SK-N-SH (cell line): Measurements from ENCODE around the gene TTC23. TPM values are rescaled to one million over a fixed set of nuclear protein-coding genes. Genes with fewer than 3 reads are reported as not detected.

ENCODE experiments used
- CTCF ChIA-PET: fragments of 300-600, 350-600 bp; formaldehyde crosslinking; extraction: SDS; loops from one replicate; lab custom pipeline; 2021; lab: Yijun Ruan, JAX
- POLR2A ChIA-PET: fragments of 350-600 bp; sonication (Branson Sonifier 250); formaldehyde crosslinking; extraction: SDS; loops from one replicate; lab custom pipeline; 2020; ENCODE audit warnings: antibody characterized with exemption, inconsistent platforms; lab: Yijun Ruan, JAX
- DNase-seq: peaks from one replicate; pipeline ENCODE4 v3.0.0; 2012
- H2AFZ ChIP-seq: fragments of 200-600 bp; sonication (generic); 2 replicates; pipeline ENCODE4 v1.8.1; 2016; ENCODE audit warnings: antibody characterized with exemption, mild to moderate bottlenecking, low read depth
- H3F3A ChIP-seq: fragments of 200-600 bp; sonication (generic); replicated peaks from 2 replicates; pipeline ENCODE3; 2016; ENCODE audit warnings: antibody characterized with exemption, mild to moderate bottlenecking; ENCODE audit not compliant: insufficient read depth
- H3K27ac ChIP-seq, 2 experiments: fragments of 200-500 bp in 1 of 2; fragments of 200-600 bp in 1 of 2; sonication (Bioruptor generic) in 1 of 2; sonication (generic), shearing (Covaris generic) in 1 of 2; 2 replicates each; pipeline versions ENCODE4 v1.5.1 to v1.6.1; 2014 to 2016; ENCODE audit warnings: low read depth in 2 of 2, inconsistent platforms in 1 of 2, low read length in 1 of 2, mild to moderate bottlenecking in 1 of 2, mixed read lengths in 1 of 2
- H3K27me3 ChIP-seq: fragments of 200-600 bp; sonication (generic), shearing (Covaris generic); 2 replicates; pipeline ENCODE4 v1.6.1; 2016; ENCODE audit warnings: mixed run types; ENCODE audit not compliant: insufficient read depth
- H3K36me3 ChIP-seq, 2 experiments: fragments of 200-500 bp in 1 of 2; fragments of 200-600 bp in 1 of 2; sonication (Bioruptor generic) in 1 of 2; sonication (generic) in 1 of 2; replicated peaks in 1 of 2; 2 replicates each; pipeline versions ENCODE3 to v1.5.1; 2014 to 2016; ENCODE audit warnings: low read length in 1 of 2, mild to moderate bottlenecking in 1 of 2; ENCODE audit not compliant: insufficient read depth in 2 of 2, control insufficient read depth in 1 of 2
- H3K4me1 ChIP-seq, 2 experiments: fragments of 200-500 bp in 1 of 2; fragments of 200-600 bp in 1 of 2; sonication (Bioruptor generic) in 1 of 2; sonication (generic), shearing (Covaris generic) in 1 of 2; 2 replicates each; pipeline versions ENCODE4 v1.5.1 to v1.6.1; 2014 to 2016; ENCODE audit warnings: low read depth in 1 of 2, low read length in 1 of 2, mixed run types in 1 of 2; ENCODE audit not compliant: insufficient read depth in 2 of 2, control insufficient read depth in 1 of 2
- H3K4me2 ChIP-seq: fragments of 200-600 bp; sonication (generic), shearing (Covaris generic); 2 replicates; pipeline ENCODE4 v1.6.1; 2017; ENCODE audit warnings: mixed run types
- H3K4me3 ChIP-seq, 2 experiments: fragments of 200-500 bp in 1 of 2; fragments of 200-600 bp in 1 of 2; sonication (Bioruptor generic) in 1 of 2; sonication (generic), shearing (Covaris generic) in 1 of 2; 2 replicates each; pipeline versions ENCODE4 v1.5.1 to v1.8.1; 2014 to 2016; ENCODE audit warnings: low read depth in 2 of 2, inconsistent platforms in 1 of 2, low read length in 1 of 2, mild to moderate bottlenecking in 1 of 2, mixed read lengths in 1 of 2, moderate library complexity in 1 of 2
- H3K79me2 ChIP-seq: fragments of 200-600 bp; sonication (generic); 2 replicates; pipeline ENCODE4 v1.8.1; 2017; ENCODE audit warnings: mild to moderate bottlenecking; ENCODE audit not compliant: insufficient read depth
- H3K9ac ChIP-seq: fragments of 200-600 bp; sonication (generic); 2 replicates; pipeline ENCODE4 v1.6.1; 2017; ENCODE audit warnings: mixed run types
- H3K9me2 ChIP-seq: fragments of 200-600 bp; sonication (generic); 2 replicates; pipeline ENCODE4 v1.6.1; 2017; ENCODE audit warnings: mixed run types
- H3K9me3 ChIP-seq: fragments of 200-600 bp; sonication (generic); 2 replicates; pipeline ENCODE4 v1.6.1; 2017; ENCODE audit warnings: mixed run types, mild to moderate bottlenecking, moderate library complexity
- H4K20me1 ChIP-seq: fragments of 200-600 bp; sonication (generic); 2 replicates; pipeline ENCODE4 v1.6.1; 2017; ENCODE audit warnings: mild to moderate bottlenecking, mixed run types; ENCODE audit not compliant: insufficient read depth
- FOXJ3 ChIP-seq: sonication (generic); formaldehyde crosslinking; IDR thresholded peaks from 2 replicates; pipeline ENCODE4 v1.5.1; 2020; ENCODE audit warnings: mild to moderate bottlenecking, missing genetic modification reagents
- GATA2 ChIP-seq: sonication (generic); formaldehyde crosslinking; IDR thresholded peaks from 2 replicates; pipeline ENCODE4 v1.5.0; 2020; ENCODE audit warnings: mild to moderate bottlenecking, missing genetic modification reagents
- IRF3 ChIP-seq: fragments of 150-350 bp; IDR thresholded peaks from 2 replicates; pipeline ENCODE4 v1.6.1; 2016; ENCODE audit warnings: mild to moderate bottlenecking, low read depth, low read length
- JUND ChIP-seq: IDR thresholded peaks from 2 replicates; pipeline ENCODE4 v1.4.0; 2012
- MEF2A ChIP-seq: IDR thresholded peaks from 2 replicates; pipeline ENCODE4 v1.4.0; 2012; ENCODE audit warnings: low read depth, borderline replicate concordance
- NFIC ChIP-seq: IDR thresholded peaks from 2 replicates; pipeline ENCODE4 v1.4.0; 2012; ENCODE audit warnings: borderline replicate concordance
- NRF1 ChIP-seq: IDR thresholded peaks from 2 replicates; pipeline ENCODE4 v1.6.1; 2012; ENCODE audit warnings: low read depth, mild to moderate bottlenecking, low read length
- PBX3 ChIP-seq: IDR thresholded peaks from 2 replicates; pipeline ENCODE4; 2012
- REST ChIP-seq: IDR thresholded peaks from 2 replicates; pipeline ENCODE4 v1.6.1; 2012; ENCODE audit warnings: mild to moderate bottlenecking, low read depth, low read length, moderate library complexity
- RFX5 ChIP-seq: IDR thresholded peaks from 2 replicates; pipeline ENCODE4 v1.6.1; 2012; ENCODE audit warnings: mild to moderate bottlenecking, improper control_type of control experiment, low read length
- TCF12 ChIP-seq: IDR thresholded peaks from 2 replicates; pipeline ENCODE4 v1.4.0; 2012
- TEAD4 ChIP-seq: IDR thresholded peaks from 2 replicates; pipeline ENCODE4 v1.4.0; 2012; ENCODE audit warnings: mild to moderate bottlenecking, borderline replicate concordance; ENCODE audit not compliant: insufficient read depth
- USF1 ChIP-seq: IDR thresholded peaks from 2 replicates; pipeline ENCODE4 v1.4.0; 2012; ENCODE audit warnings: low read depth, borderline replicate concordance
- YY1 ChIP-seq: IDR thresholded peaks from 2 replicates; pipeline ENCODE4 v1.4.0; 2012; ENCODE audit warnings: low read depth, mild to moderate bottlenecking
- ZBTB33 ChIP-seq: IDR thresholded peaks from 2 replicates; pipeline ENCODE4 v1.4.0; 2012; ENCODE audit warnings: low read depth, borderline replicate concordance
- WGBS: methylation state at CpG from one replicate; pipeline ENCODE4 v1.1.6; 2017; ENCODE audit warnings: low lambda C conversion rate; 5-methylcytosine and 5-hydroxymethylcytosine counted together
- polyA plus RNA-seq, 3 experiments: library from polyadenylated mRNA; depleted of rRNA; stranded (reverse); fragments of >200 nt; gene quantifications; 2 replicates each; pipeline ENCODE4 v1.2.3, GENCODE V29; 2012

The TTC23 gene
- polyA plus RNA-seq, 1 of the 3 experiments (the other 2 are of a cell fraction) = 0.79 TPM

- Histone ChIP-seq H3K9ac (no peak overlapping the region), H2AFZ (no peak overlapping the region), H3K4me2 (no peak overlapping the region), H3K9me2 (no peaks in the 10 kb centered on the region), H3F3A (no peaks in the 10 kb centered on the region), H3K79me2 (no peaks in the 10 kb centered on the region), H3K9me3 (no peaks in the 10 kb centered on the region), H4K20me1 (no peaks in the 10 kb centered on the region), H3K36me3 (peaks cover 0 to 6% of the 10 kb centered on the region in 2 experiments), H3K27me3 (no peaks in the 10 kb centered on the region), H3K4me1 (peaks cover 8 to 11% of the 10 kb centered on the region in 2 experiments; a peak in 2 of 4 replicates), H3K27ac (no peak overlapping the region), H3K4me3 (no peak overlapping the region)
- CTCF ChIA-PET = interaction anchor here (1.1 kb wide), 1 partner anchor 8 kb away, joined by 3 read pairs; no protein-coding TSS in a partner anchor
- no peak for TF ChIP-seq REST
- no peak for DNase-seq
- POLR2A ChIA-PET = no interaction called here
- 73% methylated on average over 2 of the region's 2 CpGs for whole genome bisulfite sequencing
These were observed 98.2 kb downstream of the TTC23 start for GRCh38 chr15:99151156-99151555.

- Histone ChIP-seq H2AFZ (no peak overlapping the region), H3K4me1 (peaks cover 3 to 11% of the 10 kb centered on the region in 2 experiments; a peak in 2 of 4 replicates), H3K9me2 (no peaks in the 10 kb centered on the region), H3K4me2 (no peak overlapping the region), H3K27me3 (no peaks in the 10 kb centered on the region), H3K9ac (no peak overlapping the region), H3K79me2 (no peaks in the 10 kb centered on the region), H4K20me1 (no peaks in the 10 kb centered on the region), H3K36me3 (no peaks in the 10 kb centered on the region), H3K4me3 (no peak overlapping the region), H3F3A (no peaks in the 10 kb centered on the region), H3K9me3 (no peaks in the 10 kb centered on the region), H3K27ac (no peak overlapping the region)
- DNase-seq = no peak
- POLR2A ChIA-PET = no interaction called here
- 100% methylated on average over 2 of the region's 4 CpGs for WGBS
- CTCF ChIA-PET = no interaction called here
- no peak for TF ChIP-seq NFIC
- TF ChIP-seq IRF3 = no peak
- TF ChIP-seq PBX3 = no peak
- TF ChIP-seq TEAD4 = no peak
- no peak for TF ChIP-seq YY1
- no peak for TF ChIP-seq MEF2A
- no peak for TF ChIP-seq TCF12
- no peak for TF ChIP-seq FOXJ3 (CRISPR knock-in tag)
- TF ChIP-seq REST = no peak
- TF ChIP-seq ZBTB33 = no peak
- no peak for TF ChIP-seq RFX5
- no peak for TF ChIP-seq NRF1
- TF ChIP-seq USF1 = no peak
- TF ChIP-seq GATA2 (CRISPR knock-in tag) = no peak
- TF ChIP-seq JUND = no peak
These were observed 100.0 kb downstream of the TTC23 start for GRCh38 chr15:99149366-99149765.
